PFSK-1 (cell line): ENCODE results near the gene MAP2K7.

Experiments
- FOXP2 ChIP-seq: optimal IDR thresholded peaks from 2 replicates; pipeline ENCODE3; 2011; ENCODE audit warnings: borderline replicate concordance, control low read depth, inconsistent platforms; ENCODE audit not compliant: insufficient read depth; ENCODE audit errors: extremely low read length, extremely low read depth
- POLR2AphosphoS5 ChIP-seq: IDR thresholded peaks from 2 replicates; pipeline ENCODE4 v1.6.1; 2012; ENCODE audit warnings: low read depth, mild to moderate bottlenecking, control low read depth, low read length, moderate library complexity
- SIN3A ChIP-seq: IDR thresholded peaks from 2 replicates; pipeline ENCODE4 v1.6.1; 2012; ENCODE audit warnings: mild to moderate bottlenecking, low read length, moderate library complexity, borderline replicate concordance; ENCODE audit not compliant: insufficient read depth
- TAF1 ChIP-seq: IDR thresholded peaks from 2 replicates; pipeline ENCODE4 v1.6.1; 2012; ENCODE audit warnings: low read length, control low read depth, borderline replicate concordance; ENCODE audit not compliant: insufficient read depth
- TF ChIP-seq, protein P1 (sequence below), 2 experiments: IDR thresholded peaks; 2 replicates each; pipeline versions ENCODE4 v1.6.1 to v1.8.0; 2011 to 2012; ENCODE audit warnings: low read depth in 2 of 2, low read length in 2 of 2, control low read depth in 1 of 2, inconsistent platforms in 1 of 2, mild to moderate bottlenecking in 1 of 2, moderate library complexity in 1 of 2; ENCODE audit not compliant: insufficient read depth in 1 of 2

Gene MAP2K7

GRCh38 chr19:7920519-7921301 is 17.0 kb downstream of the MAP2K7 start:
- TF ChIP-seq POLR2AphosphoS5 (peak; percentile 75; the same call in 1 of the 2 replicates), SIN3A (peak; percentile 85; the same call in 1 of the 2 replicates), TAF1 (peak; percentile 92), FOXP2 (no peak)
- TF ChIP-seq, protein P1, sequence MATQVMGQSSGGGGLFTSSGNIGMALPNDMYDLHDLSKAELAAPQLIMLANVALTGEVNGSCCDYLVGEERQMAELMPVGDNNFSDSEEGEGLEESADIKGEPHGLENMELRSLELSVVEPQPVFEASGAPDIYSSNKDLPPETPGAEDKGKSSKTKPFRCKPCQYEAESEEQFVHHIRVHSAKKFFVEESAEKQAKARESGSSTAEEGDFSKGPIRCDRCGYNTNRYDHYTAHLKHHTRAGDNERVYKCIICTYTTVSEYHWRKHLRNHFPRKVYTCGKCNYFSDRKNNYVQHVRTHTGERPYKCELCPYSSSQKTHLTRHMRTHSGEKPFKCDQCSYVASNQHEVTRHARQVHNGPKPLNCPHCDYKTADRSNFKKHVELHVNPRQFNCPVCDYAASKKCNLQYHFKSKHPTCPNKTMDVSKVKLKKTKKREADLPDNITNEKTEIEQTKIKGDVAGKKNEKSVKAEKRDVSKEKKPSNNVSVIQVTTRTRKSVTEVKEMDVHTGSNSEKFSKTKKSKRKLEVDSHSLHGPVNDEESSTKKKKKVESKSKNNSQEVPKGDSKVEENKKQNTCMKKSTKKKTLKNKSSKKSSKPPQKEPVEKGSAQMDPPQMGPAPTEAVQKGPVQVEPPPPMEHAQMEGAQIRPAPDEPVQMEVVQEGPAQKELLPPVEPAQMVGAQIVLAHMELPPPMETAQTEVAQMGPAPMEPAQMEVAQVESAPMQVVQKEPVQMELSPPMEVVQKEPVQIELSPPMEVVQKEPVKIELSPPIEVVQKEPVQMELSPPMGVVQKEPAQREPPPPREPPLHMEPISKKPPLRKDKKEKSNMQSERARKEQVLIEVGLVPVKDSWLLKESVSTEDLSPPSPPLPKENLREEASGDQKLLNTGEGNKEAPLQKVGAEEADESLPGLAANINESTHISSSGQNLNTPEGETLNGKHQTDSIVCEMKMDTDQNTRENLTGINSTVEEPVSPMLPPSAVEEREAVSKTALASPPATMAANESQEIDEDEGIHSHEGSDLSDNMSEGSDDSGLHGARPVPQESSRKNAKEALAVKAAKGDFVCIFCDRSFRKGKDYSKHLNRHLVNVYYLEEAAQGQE (IDR thresholded peaks at IDR 0.05; ENCODE audit: insufficient read depth in 1 of 2, low read depth in 2 of 2, low read length in 2 of 2), result peak in 1 of 2 experiments; percentile 50; a peak in 2 of 4 replicates

GRCh38 chr19:7921302-7921966 is 17.8 kb downstream of the MAP2K7 start:
- TF ChIP-seq, protein P1 (IDR thresholded peaks at IDR 0.05; ENCODE audit: insufficient read depth in 1 of 2, low read depth in 2 of 2, low read length in 2 of 2), result no peak
- TF ChIP-seq FOXP2, result no peak
- no peak for TF ChIP-seq TAF1
- TF ChIP-seq POLR2AphosphoS5, result 0 out of 2 replicates have a peak, but pooled peaks have one; percentile 40
- TF ChIP-seq SIN3A, result 0 out of 2 replicates have a peak, but pooled peaks have one; percentile 0

DNA sequence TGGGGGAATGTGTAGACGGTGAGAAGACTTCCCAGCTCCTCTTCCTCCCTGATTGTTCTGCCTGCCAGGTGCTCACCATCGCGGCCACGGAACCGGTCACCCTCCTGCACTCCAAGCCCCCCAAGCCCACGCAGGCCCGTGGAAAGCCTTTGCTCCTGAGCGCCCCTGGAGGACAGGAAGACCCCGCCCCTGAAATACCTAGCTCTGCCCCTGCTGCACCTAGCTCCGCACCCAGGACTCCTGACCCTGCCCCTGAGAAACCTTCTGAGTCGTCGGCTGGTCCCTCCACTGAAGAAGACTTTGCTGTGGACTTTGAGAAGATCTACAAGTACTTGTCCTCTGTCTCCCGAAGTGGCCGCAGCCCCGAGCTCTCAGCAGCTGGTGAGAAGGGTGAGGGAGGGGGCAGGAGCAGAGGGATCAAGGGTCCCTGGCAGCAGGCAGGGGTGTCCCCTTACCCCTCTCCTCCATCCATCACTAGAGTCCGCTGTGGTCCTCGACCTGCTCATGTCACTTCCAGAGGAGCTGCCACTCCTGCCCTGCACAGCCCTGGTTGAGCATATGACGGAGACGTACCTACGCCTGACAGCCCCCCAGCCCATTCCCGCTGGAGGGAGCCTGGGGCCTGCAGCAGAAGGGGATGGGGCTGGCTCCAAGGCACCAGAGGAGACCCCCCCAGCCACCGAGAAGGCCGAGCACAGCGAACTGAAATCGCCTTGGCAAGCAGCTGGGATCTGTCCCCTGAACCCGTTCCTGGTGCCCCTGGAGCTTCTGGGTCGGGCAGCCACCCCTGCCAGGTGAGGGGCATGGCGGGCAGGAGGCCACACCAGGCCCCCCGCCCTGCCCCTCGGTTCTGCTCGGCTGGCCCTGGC is 18.5 kb downstream of the MAP2K7 start:
- TF ChIP-seq TAF1, result no peak

DNA sequence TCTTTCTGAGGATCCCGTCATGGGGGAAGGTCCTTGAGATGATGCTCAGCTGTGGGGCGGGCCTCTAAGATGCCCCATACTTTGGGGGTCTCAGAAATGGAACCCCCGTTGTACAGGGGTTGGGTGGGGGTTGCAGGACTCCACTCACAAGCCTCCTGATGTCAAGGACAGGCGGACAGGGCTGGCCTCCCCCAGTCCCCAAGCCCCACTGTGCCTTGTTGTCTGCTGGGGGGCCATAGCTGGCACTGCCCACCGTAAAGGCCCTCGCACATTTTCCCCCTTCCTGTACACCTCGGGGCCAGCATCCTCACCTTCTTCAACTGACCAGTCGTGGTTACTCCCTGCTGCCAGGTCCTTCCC is 19.1 kb downstream of the MAP2K7 start:
- TF ChIP-seq POLR2AphosphoS5, result no peak
- TF ChIP-seq SIN3A, result no peak
- TF ChIP-seq, protein P1 (IDR thresholded peaks at IDR 0.05; ENCODE audit: insufficient read depth in 1 of 2, low read depth in 2 of 2, low read length in 2 of 2), result no peak
- no peak for TF ChIP-seq TAF1
- TF ChIP-seq FOXP2, result no peak
